WERI-Rb-1 (cell line): ENCODE results near the gene PLCG1.

Experiments used
- DNase-seq: peaks from one replicate; pipeline ENCODE4 v3.0.0-alpha.2; 2020
- H3K27ac ChIP-seq: fragments of 250-450 bp; sonication (Bioruptor Pico); 2 replicates; pipeline ENCODE4 v1.5.1; 2020; ENCODE audit warnings: mild to moderate bottlenecking, moderate library complexity
- H3K27me3 ChIP-seq: fragments of 250-450 bp; sonication (Bioruptor Pico); 2 replicates; pipeline ENCODE4 v1.5.1; 2021; ENCODE audit warnings: mild to moderate bottlenecking, low read depth, moderate library complexity; ENCODE audit not compliant: insufficient read depth, severe bottlenecking
- H3K36me3 ChIP-seq: fragments of 250-450 bp; sonication (Bioruptor Pico); 2 replicates; pipeline ENCODE4 v1.5.1; 2020; ENCODE audit warnings: mild to moderate bottlenecking, moderate library complexity
- H3K4me3 ChIP-seq: 2 replicates; pipeline ENCODE4 v1.5.1; 2011; ENCODE audit warnings: low read depth, mild to moderate bottlenecking, control low read depth, low read length
- H3K9me3 ChIP-seq: fragments of 250-450 bp; sonication (Bioruptor Pico); 2 replicates; pipeline ENCODE4 v1.5.1; 2021; ENCODE audit warnings: mild to moderate bottlenecking, moderate library complexity; ENCODE audit not compliant: severe bottlenecking
- TF ChIP-seq, protein P1 (sequence below): IDR thresholded peaks from 2 replicates; pipeline ENCODE4 v1.5.1; 2011; ENCODE audit warnings: low read depth, mild to moderate bottlenecking, control low read depth, inconsistent platforms, low read length

The PLCG1 gene

DNA sequence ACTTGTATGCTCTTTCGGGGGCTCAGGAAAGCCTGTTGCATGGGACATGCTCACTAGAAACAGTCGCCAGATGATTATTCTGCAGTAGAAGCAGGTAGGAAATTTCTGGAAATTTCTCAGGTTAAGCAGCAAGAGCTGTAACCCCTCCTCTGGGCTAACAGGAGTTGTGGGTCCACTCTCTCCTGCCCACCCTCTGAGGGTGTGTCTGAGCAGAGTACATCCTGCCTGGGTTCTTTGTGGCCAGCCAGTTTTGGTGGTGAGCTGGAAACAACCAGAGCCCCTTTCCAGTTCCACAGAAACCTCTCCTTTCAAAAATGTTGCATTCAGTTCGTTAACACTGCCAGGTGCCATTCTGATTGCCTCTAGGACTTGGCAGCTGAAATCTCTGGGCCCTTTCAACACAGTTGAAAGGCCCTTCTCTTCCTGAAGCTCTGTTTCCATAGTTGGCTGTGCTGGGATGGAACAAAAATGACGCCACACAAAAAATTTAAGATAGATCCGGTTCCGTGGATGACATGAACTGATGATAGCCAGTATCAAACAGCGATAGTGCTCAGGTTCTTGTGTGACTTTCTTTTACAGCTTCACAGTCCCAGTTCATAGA, 38.5 kb downstream of the PLCG1 start:
- H3K4me3 ChIP-seq = no peak overlapping the region
- H3K36me3 ChIP-seq = peaks cover 65% of the 10 kb centered on the region
- H3K27ac ChIP-seq = no peak overlapping the region
- no peaks in the 10 kb centered on the region for H3K9me3 ChIP-seq
- TF ChIP-seq, protein P1, sequence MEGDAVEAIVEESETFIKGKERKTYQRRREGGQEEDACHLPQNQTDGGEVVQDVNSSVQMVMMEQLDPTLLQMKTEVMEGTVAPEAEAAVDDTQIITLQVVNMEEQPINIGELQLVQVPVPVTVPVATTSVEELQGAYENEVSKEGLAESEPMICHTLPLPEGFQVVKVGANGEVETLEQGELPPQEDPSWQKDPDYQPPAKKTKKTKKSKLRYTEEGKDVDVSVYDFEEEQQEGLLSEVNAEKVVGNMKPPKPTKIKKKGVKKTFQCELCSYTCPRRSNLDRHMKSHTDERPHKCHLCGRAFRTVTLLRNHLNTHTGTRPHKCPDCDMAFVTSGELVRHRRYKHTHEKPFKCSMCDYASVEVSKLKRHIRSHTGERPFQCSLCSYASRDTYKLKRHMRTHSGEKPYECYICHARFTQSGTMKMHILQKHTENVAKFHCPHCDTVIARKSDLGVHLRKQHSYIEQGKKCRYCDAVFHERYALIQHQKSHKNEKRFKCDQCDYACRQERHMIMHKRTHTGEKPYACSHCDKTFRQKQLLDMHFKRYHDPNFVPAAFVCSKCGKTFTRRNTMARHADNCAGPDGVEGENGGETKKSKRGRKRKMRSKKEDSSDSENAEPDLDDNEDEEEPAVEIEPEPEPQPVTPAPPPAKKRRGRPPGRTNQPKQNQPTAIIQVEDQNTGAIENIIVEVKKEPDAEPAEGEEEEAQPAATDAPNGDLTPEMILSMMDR = no peak
- DNase-seq = no peak
- no peaks in the 10 kb centered on the region for H3K27me3 ChIP-seq

GRCh38 chr20:41176711-41177552, 39.6 kb downstream of the PLCG1 start:
- Histone ChIP-seq H3K9me3 (no peaks in the 10 kb centered on the region), H3K27me3 (no peaks in the 10 kb centered on the region), H3K4me3 (no peak overlapping the region), H3K36me3 (peaks cover 59% of the 10 kb centered on the region), H3K27ac (no peak overlapping the region)
- TF ChIP-seq, protein P1 = no peak
- DNase-seq = no peak

GRCh38 chr20:41177636-41178035, 40.3 kb downstream of the PLCG1 start:
- H3K36me3 ChIP-seq = peaks cover 55% of the 10 kb centered on the region
- H3K27ac ChIP-seq = no peak overlapping the region
- no peak for DNase-seq
- H3K27me3 ChIP-seq = no peaks in the 10 kb centered on the region
- no peaks in the 10 kb centered on the region for H3K9me3 ChIP-seq
- H3K4me3 ChIP-seq = no peak overlapping the region
- TF ChIP-seq, protein P1 = no peak

DNA sequence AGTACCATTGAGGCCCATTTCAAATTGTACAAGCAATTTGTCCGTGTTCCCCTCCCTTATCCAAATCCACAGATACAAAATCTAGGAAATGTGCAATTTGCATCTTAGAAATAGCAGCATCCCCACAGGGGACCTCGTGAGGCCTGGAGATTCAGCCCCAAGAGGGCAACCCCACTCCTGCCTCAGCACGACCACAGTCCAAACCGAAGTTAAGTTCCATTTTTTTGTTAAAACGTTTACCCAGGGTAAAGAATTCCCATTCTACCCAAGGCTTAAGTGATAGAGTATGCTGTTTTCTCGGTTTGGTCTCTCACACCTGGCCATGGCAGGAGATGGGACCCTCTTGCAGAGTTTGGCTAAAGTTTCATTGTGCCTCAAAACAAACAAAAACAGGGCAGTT, 41.2 kb downstream of the PLCG1 start:
- no peaks in the 10 kb centered on the region for H3K9me3 ChIP-seq
- no peak overlapping the region for H3K27ac ChIP-seq
- peaks cover 50% of the 10 kb centered on the region for H3K36me3 ChIP-seq
- DNase-seq = no peak
- TF ChIP-seq, protein P1 = no peak
- no peak overlapping the region for H3K4me3 ChIP-seq
- H3K27me3 ChIP-seq = no peaks in the 10 kb centered on the region

- TF ChIP-seq, protein P1 = no peak
- Histone ChIP-seq H3K9me3 (no peaks in the 10 kb centered on the region), H3K4me3 (no peak overlapping the region), H3K36me3 (peaks cover 45% of the 10 kb centered on the region), H3K27ac (no peak overlapping the region), H3K27me3 (no peaks in the 10 kb centered on the region)
- no peak for DNase-seq
Measured at GRCh38 chr20:41178904-41179432, 41.6 kb downstream of the PLCG1 start.
